Stimulated activated CD8-positive, alpha-beta memory T cell treated with anti-CD3 and anti-CD28 coated beads, Interleukin-15, amount 100 ng/mL, for 48 hours (primary cell): ENCODE measurements around the gene MAP2K2.

Experiments used
- DNase-seq, 2 donors: peaks; one replicate each; pipeline ENCODE4 v3.0.0-alpha.2; 2020; ENCODE audit warnings: low read depth in 2 of 2

MAP2K2 gene

GRCh38 chr19:4060621-4061177 is 63.2 kb downstream of the MAP2K2 start:
- DNase-seq, result no peak

GRCh38 chr19:4059891-4060620 is 63.9 kb downstream of the MAP2K2 start:
- DNase-seq, result peak; percentile 62 to 74

GRCh38 chr19:4059453-4059871 is 64.5 kb downstream of the MAP2K2 start:
- DNase-seq, result no peak

- no peak for DNase-seq
Observed at GRCh38 chr19:4058693-4059452, 65.0 kb downstream of the MAP2K2 start.

GRCh38 chr19:4057931-4058692 is 65.8 kb downstream of the MAP2K2 start:
- DNase-seq, result peak in 1 of 2 donors; percentile 64

- no peak for DNase-seq
Observed at GRCh38 chr19:4055209-4055552, 68.7 kb downstream of the MAP2K2 start.

GRCh38 chr19:4054441-4055208 is 69.3 kb downstream of the MAP2K2 start:
- no peak for DNase-seq

GRCh38 chr19:4053423-4054324 is 70.2 kb downstream of the MAP2K2 start:
- no peak for DNase-seq

GRCh38 chr19:4052993-4053422 is 70.9 kb downstream of the MAP2K2 start:
- no peak for DNase-seq

- DNase-seq, result no peak
Observed at GRCh38 chr19:4052114-4052992, 71.6 kb downstream of the MAP2K2 start.

GRCh38 chr19:4051175-4052101 is 72.5 kb downstream of the MAP2K2 start:
- peak in 1 of 2 donors; percentile 50 for DNase-seq

GRCh38 chr19:4049432-4049831 is 74.5 kb downstream of the MAP2K2 start:
- no peak for DNase-seq

GRCh38 chr19:4046946-4047683 is 76.8 kb downstream of the MAP2K2 start:
- no peak for DNase-seq

- DNase-seq, result no peak
Observed at GRCh38 chr19:4046362-4046691, 77.6 kb downstream of the MAP2K2 start.

GRCh38 chr19:4045597-4046361 is 78.1 kb downstream of the MAP2K2 start:
- DNase-seq, result no peak

- no peak for DNase-seq
Observed at GRCh38 chr19:4044990-4045465, 78.9 kb downstream of the MAP2K2 start.
